HEK293T (cell line): ENCODE measurements around the gene KLRG1.

Experiments
- CTCF ChIA-PET: fragments of 350-600 bp; formaldehyde crosslinking; extraction: SDS; loops from one replicate; lab custom pipeline; 2021; ENCODE audit warnings: antibody characterized with exemption, inconsistent platforms; lab: Yijun Ruan, JAX
- POLR2A ChIA-PET: fragments of 350-600 bp; formaldehyde crosslinking; extraction: SDS; loops from one replicate; lab custom pipeline; 2020; ENCODE audit warnings: antibody characterized with exemption, inconsistent platforms; lab: Yijun Ruan, JAX
- DNase-seq: peaks from one replicate; pipeline ENCODE4 v3.0.0; 2012; ENCODE audit warnings: mixed read lengths; ENCODE audit errors: extremely low spot score
- ARNT ChIP-seq: fragments of 450-650 bp; IDR thresholded peaks from 2 replicates; pipeline ENCODE4 v1.6.1; 2017; ENCODE audit warnings: mild to moderate bottlenecking
- BHLHE40 ChIP-seq: fragments of 450-650 bp; IDR thresholded peaks from 2 replicates; pipeline ENCODE4 v1.6.1; 2016; ENCODE audit warnings: mild to moderate bottlenecking, moderate library complexity, borderline replicate concordance
- CTBP1 ChIP-seq: fragments of 450-650 bp; IDR thresholded peaks from 2 replicates; pipeline ENCODE4 v1.6.1; 2016; ENCODE audit warnings: borderline replicate concordance
- ELF4 ChIP-seq: fragments of 450-650 bp; IDR thresholded peaks from 2 replicates; pipeline ENCODE4 v1.6.1; 2017; ENCODE audit warnings: antibody characterized with exemption
- FOXA1 ChIP-seq: fragments of 450-650 bp; IDR thresholded peaks from 2 replicates; pipeline ENCODE4 v1.6.1; 2016; ENCODE audit warnings: mild to moderate bottlenecking
- FOXK2 ChIP-seq: fragments of 450-650 bp; IDR thresholded peaks from 2 replicates; pipeline ENCODE4 v1.6.1; 2016; ENCODE audit warnings: mild to moderate bottlenecking
- FOXM1 ChIP-seq: fragments of 450-650 bp; IDR thresholded peaks from 2 replicates; pipeline ENCODE4 v1.6.1; 2017; ENCODE audit warnings: mild to moderate bottlenecking, borderline replicate concordance
- HDGF ChIP-seq: fragments of 450-650 bp; IDR thresholded peaks from 2 replicates; pipeline ENCODE4 v1.6.1; 2017; ENCODE audit warnings: antibody characterized with exemption, borderline replicate concordance
- L3MBTL2 ChIP-seq: fragments of 450-650 bp; conservative IDR thresholded peaks from 2 replicates; pipeline ENCODE4 v1.6.1; 2016; ENCODE audit warnings: mild to moderate bottlenecking
- LEF1 ChIP-seq: fragments of 450-650 bp; IDR thresholded peaks from 2 replicates; pipeline ENCODE4 v1.6.1; 2017; ENCODE audit warnings: mild to moderate bottlenecking, borderline replicate concordance
- NFRKB ChIP-seq: fragments of 450-650 bp; IDR thresholded peaks from 2 replicates; pipeline ENCODE4 v1.6.1; 2016; ENCODE audit warnings: mild to moderate bottlenecking, moderate library complexity
- PKNOX1 ChIP-seq: fragments of 450-650 bp; IDR thresholded peaks from 2 replicates; pipeline ENCODE4 v1.6.1; 2016
- SP1 ChIP-seq: fragments of 450-650 bp; IDR thresholded peaks from 2 replicates; pipeline ENCODE4 v1.6.1; 2017
- SUZ12 ChIP-seq: fragments of 450-650 bp; IDR thresholded peaks from 2 replicates; pipeline ENCODE4 v1.6.1; 2016; ENCODE audit warnings: mild to moderate bottlenecking
- ZNF384 ChIP-seq: fragments of 450-650 bp; IDR thresholded peaks from 2 replicates; pipeline ENCODE4 v1.6.1; 2016

The KLRG1 gene

GRCh38 chr12:9036227-9036626, 46.9 kb downstream of the KLRG1 start:
- TF ChIP-seq SP1 (no peak), SUZ12 (no peak), CTBP1 (no peak), LEF1 (no peak), BHLHE40 (no peak), PKNOX1 (no peak), HDGF (no peak), ELF4 (no peak), L3MBTL2 (no peak), FOXK2 (no peak), FOXM1 (no peak), FOXA1 (no peak), ZNF384 (no peak)
- ChIA-PET CTCF (interaction anchor here (1.4 to 1.5 kb wide), 2 partner anchors 14 to 146 kb away, joined by 3 to 5 read pairs; no protein-coding TSS in a partner anchor), POLR2A (interaction anchor here (1.2 kb wide), 1 partner anchor 87 kb away, joined by 3 read pairs; the partner anchor contains the start of gene M6PR)
- no peak for DNase-seq

- ChIA-PET CTCF (interaction anchor here (1.4 to 1.5 kb wide), 2 partner anchors 13 to 147 kb away, joined by 3 to 5 read pairs; no protein-coding TSS in a partner anchor), POLR2A (no interaction called here)
- DNase-seq, result no peak
- no peak for TF ChIP-seq PKNOX1
- TF ChIP-seq FOXK2, result no peak
- TF ChIP-seq BHLHE40, result no peak
- no peak for TF ChIP-seq ARNT
Observed at GRCh38 chr12:9037431-9037830, 48.1 kb downstream of the KLRG1 start.

GRCh38 chr12:9039397-9039977, 50.1 kb downstream of the KLRG1 start:
- POLR2A ChIA-PET, result no interaction called here
- peak; percentile 58 for DNase-seq
- TF ChIP-seq FOXA1, result no peak
- TF ChIP-seq ZNF384, result no peak
- no peak for TF ChIP-seq ARNT
- TF ChIP-seq LEF1, result no peak
- TF ChIP-seq L3MBTL2, result no peak
- TF ChIP-seq SUZ12, result no peak
- peak; percentile 38; the same call in 1 of the 2 replicates for TF ChIP-seq PKNOX1
- CTCF ChIA-PET, result interaction anchor here (0.8 to 1.3 kb wide), 2 partner anchors 90 to 358 kb away, joined by 3 to 4 read pairs; partner anchors contain the start of gene M6PR

- CTCF ChIA-PET, result no interaction called here
Observed at GRCh38 chr12:9040484-9041186, 51.3 kb downstream of the KLRG1 start.

GRCh38 chr12:9041321-9041720, 52.0 kb downstream of the KLRG1 start:
- ChIA-PET POLR2A (no interaction called here), CTCF (no interaction called here)
- no peak for DNase-seq

More at GRCh38 chr12:9040484-9041186, 51.3 kb downstream of the KLRG1 start:
- no peak for DNase-seq
- TF ChIP-seq SUZ12 (no peak), CTBP1 (no peak)
- POLR2A ChIA-PET, result interaction anchor here (1.0 kb wide), 1 partner anchor 89 kb away, joined by 4 read pairs; no protein-coding TSS in a partner anchor

GRCh38 chr12:9043766-9044165, 54.4 kb downstream of the KLRG1 start:
- POLR2A ChIA-PET, result no interaction called here
- no peak for DNase-seq
- CTCF ChIA-PET, result no interaction called here

More at GRCh38 chr12:9041321-9041720, 52.0 kb downstream of the KLRG1 start:
- TF ChIP-seq NFRKB (no peak), SUZ12 (no peak), ZNF384 (no peak), HDGF (no peak), SP1 (no peak), PKNOX1 (no peak), FOXM1 (no peak), BHLHE40 (no peak), ARNT (no peak)

More at GRCh38 chr12:9043766-9044165, 54.4 kb downstream of the KLRG1 start:
- no peak for TF ChIP-seq FOXM1
- no peak for TF ChIP-seq HDGF
